HEK293 (cell line): ENCODE results near the gene MEG3.
A peak's percentile ranks its signal among the peaks of the same experiment; 100 is the strongest.

ENCODE experiments used
- CTCF ChIA-PET: fragments of 350-600 bp; formaldehyde crosslinking; extraction: SDS; loops from one replicate; lab custom pipeline; 2021; ENCODE audit warnings: antibody characterized with exemption; lab: Yijun Ruan, JAX
- POLR2A ChIA-PET: fragments of 300-600 bp; formaldehyde crosslinking; extraction: SDS; loops from one replicate; lab custom pipeline; 2020; ENCODE audit warnings: antibody characterized with exemption, inconsistent platforms; lab: Yijun Ruan, JAX
- H3K27ac ChIP-seq: fragments of 200-500 bp; sonication (Bioruptor generic); 2 replicates; pipeline ENCODE4 v1.5.1; 2014; ENCODE audit warnings: low read depth, low read length, control low read depth, inconsistent platforms; ENCODE audit errors: extremely low read depth
- H3K36me3 ChIP-seq, 2 experiments: fragments of 200-500 bp in 1 of 2; sonication (Bioruptor generic) in 1 of 2; 1 replicate in 1 of 2; 2 replicates in 1 of 2; pipeline ENCODE4 v1.5.1; 2014 to 2017; ENCODE audit warnings: inconsistent platforms in 2 of 2, low read length in 2 of 2; ENCODE audit not compliant: control insufficient read depth in 2 of 2, insufficient read depth in 1 of 2
- H3K4me1 ChIP-seq: fragments of 200-500 bp; sonication (Bioruptor generic); 2 replicates; pipeline ENCODE4 v1.5.1; 2014; ENCODE audit warnings: mild to moderate bottlenecking, low read length, inconsistent platforms; ENCODE audit not compliant: control insufficient read depth, insufficient read depth
- H3K4me3 ChIP-seq: 2 replicates; pipeline ENCODE4 v1.5.1; 2011; ENCODE audit warnings: low read depth, mild to moderate bottlenecking, control low read depth, low read length, moderate library complexity
- H3K9me3 ChIP-seq: fragments of 200-500 bp; sonication (Bioruptor generic); 2 replicates; pipeline ENCODE4 v1.5.1; 2014; ENCODE audit warnings: low read depth, low read length, inconsistent platforms; ENCODE audit not compliant: control insufficient read depth, insufficient read depth
- GLI2 ChIP-seq: fragments of 450-650 bp; formaldehyde crosslinking; IDR thresholded peaks from 2 replicates; pipeline ENCODE4; 2017; ENCODE audit warnings: missing biosample characterization, missing genetic modification characterization, low read depth, borderline replicate concordance
- HIC1 ChIP-seq: fragments of 450-650 bp; formaldehyde crosslinking; IDR thresholded peaks from 2 replicates; pipeline ENCODE4 v1.5.1; 2016; ENCODE audit warnings: missing biosample characterization, missing genetic modification characterization
- KLF16 ChIP-seq: fragments of 450-650 bp; formaldehyde crosslinking; IDR thresholded peaks from 2 replicates; pipeline ENCODE4 v1.5.1; 2017; ENCODE audit warnings: missing biosample characterization, missing genetic modification characterization
- KLF7 ChIP-seq: fragments of 450-650 bp; formaldehyde crosslinking; IDR thresholded peaks from 2 replicates; pipeline ENCODE4 v1.5.1; 2016; ENCODE audit warnings: missing biosample characterization, missing genetic modification characterization, borderline replicate concordance
- PATZ1 ChIP-seq: fragments of 450-650 bp; formaldehyde crosslinking; IDR thresholded peaks from 2 replicates; pipeline ENCODE4 v1.5.1; 2016; ENCODE audit warnings: missing biosample characterization, missing genetic modification characterization
- PRDM6 ChIP-seq: fragments of 450-650 bp; formaldehyde crosslinking; IDR thresholded peaks from 2 replicates; pipeline ENCODE4 v1.5.1; 2017; ENCODE audit warnings: missing biosample characterization, missing genetic modification characterization
- SALL2 ChIP-seq: fragments of 450-650 bp; formaldehyde crosslinking; IDR thresholded peaks from 2 replicates; pipeline ENCODE4 v1.5.0; 2017; ENCODE audit warnings: missing biosample characterization, mild to moderate bottlenecking, missing genetic modification characterization, borderline replicate concordance
- ZBTB21 ChIP-seq: fragments of 450-650 bp; formaldehyde crosslinking; IDR thresholded peaks from 2 replicates; pipeline ENCODE4 v1.5.1; 2017; ENCODE audit warnings: missing biosample characterization, missing genetic modification characterization
- ZIC2 ChIP-seq: fragments of 450-650 bp; formaldehyde crosslinking; IDR thresholded peaks from 2 replicates; pipeline ENCODE4 v1.5.1; 2016; ENCODE audit warnings: missing biosample characterization, missing genetic modification characterization
- ZNF146 ChIP-seq: fragments of 450-650 bp; formaldehyde crosslinking; IDR thresholded peaks from 2 replicates; pipeline ENCODE4 v1.5.1; 2016; ENCODE audit warnings: missing biosample characterization, missing genetic modification characterization
- ZNF157 ChIP-seq: fragments of 450-650 bp; formaldehyde crosslinking; IDR thresholded peaks from 2 replicates; pipeline ENCODE4 v1.5.1; 2016; ENCODE audit warnings: missing biosample characterization, missing genetic modification characterization
- ZNF18 ChIP-seq: fragments of 450-650 bp; formaldehyde crosslinking; IDR thresholded peaks from 2 replicates; pipeline ENCODE4 v1.5.1; 2016; ENCODE audit warnings: missing biosample characterization, missing genetic modification characterization
- ZNF23 ChIP-seq: fragments of 450-650 bp; formaldehyde crosslinking; IDR thresholded peaks from 2 replicates; pipeline ENCODE4 v1.5.1; 2016; ENCODE audit warnings: missing biosample characterization, missing genetic modification characterization, borderline replicate concordance
- ZNF302 ChIP-seq: fragments of 450-650 bp; formaldehyde crosslinking; IDR thresholded peaks from 2 replicates; pipeline ENCODE4 v1.5.1; 2016; ENCODE audit warnings: missing biosample characterization, missing genetic modification characterization, low read depth
- ZNF335 ChIP-seq: fragments of 450-650 bp; formaldehyde crosslinking; conservative IDR thresholded peaks from 2 replicates; pipeline ENCODE4 v1.5.1; 2016; ENCODE audit warnings: missing biosample characterization, missing genetic modification characterization
- ZNF423 ChIP-seq: fragments of 450-650 bp; formaldehyde crosslinking; IDR thresholded peaks from 2 replicates; pipeline ENCODE4 v1.5.1; 2016; ENCODE audit warnings: missing biosample characterization, missing genetic modification characterization
- ZNF510 ChIP-seq: fragments of 450-650 bp; formaldehyde crosslinking; IDR thresholded peaks from 2 replicates; pipeline ENCODE4 v1.5.1; 2018; ENCODE audit warnings: mild to moderate bottlenecking, missing genetic modification characterization, missing biosample characterization; ENCODE audit not compliant: insufficient replicate concordance
- ZNF513 ChIP-seq: fragments of 450-650 bp; IDR thresholded peaks from 2 replicates; pipeline ENCODE4 v1.5.1; 2018; ENCODE audit warnings: missing biosample characterization, missing genetic modification characterization
- ZNF623 ChIP-seq: fragments of 450-650 bp; formaldehyde crosslinking; IDR thresholded peaks from 2 replicates; pipeline ENCODE4 v1.5.1; 2016; ENCODE audit warnings: missing biosample characterization, missing genetic modification characterization
- ZSCAN23 ChIP-seq: fragments of 450-650 bp; formaldehyde crosslinking; IDR thresholded peaks from 2 replicates; pipeline ENCODE4 v1.5.1; 2016; ENCODE audit warnings: missing biosample characterization, missing genetic modification characterization

MEG3 gene

GRCh38 chr14:100784523-100785337 is 41.2 kb upstream of the MEG3 start:
- Histone ChIP-seq H3K27ac (no peak overlapping the region), H3K4me3 (no peak overlapping the region), H3K4me1 (no peaks in the 10 kb centered on the region), H3K36me3 (no peaks in the 10 kb centered on the region), H3K9me3 (no peaks in the 10 kb centered on the region)
- TF ChIP-seq PATZ1 (tag by site-specific recombination) (no peak), HIC1 (no peak), ZNF157 (no peak), ZIC2 (tag by site-specific recombination) (peak; percentile 19; the same call in 1 of the 2 replicates), ZNF18 (tag by site-specific recombination) (no peak), SALL2 (tag by site-specific recombination) (no peak), KLF7 (no peak)
- POLR2A ChIA-PET, result no interaction called here
- CTCF ChIA-PET, result interaction anchor here (0.6 kb wide), 1 partner anchor 24 kb away, joined by 3 read pairs; no protein-coding TSS in a partner anchor

- no peaks in the 10 kb centered on the region for H3K36me3 ChIP-seq
- TF ChIP-seq ZNF423 (tag by site-specific recombination), result no peak
- no peak for TF ChIP-seq GLI2 (tag by site-specific recombination)
- TF ChIP-seq PRDM6, result no peak
- no peak for TF ChIP-seq KLF7
- TF ChIP-seq KLF16 (tag by site-specific recombination), result no peak
- no peak for TF ChIP-seq ZNF302
- TF ChIP-seq, all 188 proteins: peak for 0
- Histone ChIP-seq H3K27ac (no peak overlapping the region), H3K9me3 (no peaks in the 10 kb centered on the region), H3K4me3 (no peak overlapping the region), H3K4me1 (no peaks in the 10 kb centered on the region)
- ChIA-PET CTCF (no interaction called here), POLR2A (no interaction called here)
Observed at GRCh38 chr14:100785338-100785615, 40.6 kb upstream of the MEG3 start.

GRCh38 chr14:100785626-100786025 is 40.3 kb upstream of the MEG3 start:
- ChIA-PET POLR2A (no interaction called here), CTCF (no interaction called here)
- H3K9me3 ChIP-seq, result no peaks in the 10 kb centered on the region
- H3K4me3 ChIP-seq, result no peak overlapping the region
- no peaks in the 10 kb centered on the region for H3K36me3 ChIP-seq
- no peaks in the 10 kb centered on the region for H3K4me1 ChIP-seq
- H3K27ac ChIP-seq, result no peak overlapping the region
- TF ChIP-seq ZNF623 (no peak), HIC1 (no peak), ZNF146 (tag by site-specific recombination) (no peak), ZNF510 (no peak), ZNF335 (tag by site-specific recombination) (no peak), ZSCAN23 (tag by site-specific recombination) (no peak), ZNF513 (tag by site-specific recombination) (no peak), ZBTB21 (tag by site-specific recombination) (no peak), ZNF23 (tag by site-specific recombination) (no peak)
